ENCODE results near the gene SNED1. TPM values are rescaled to one million over a fixed set of nuclear protein-coding genes. Genes with fewer than 3 reads are reported as not detected.

The SNED1 gene
- total RNA-seq, 1 donor from 2014 or later, result 18.5 TPM

- no peak for DNase-seq (ENCODE audit: low read depth)
These were observed 143.6 kb downstream of the SNED1 start for GRCh38 chr2:241142063-241142462.

DNA sequence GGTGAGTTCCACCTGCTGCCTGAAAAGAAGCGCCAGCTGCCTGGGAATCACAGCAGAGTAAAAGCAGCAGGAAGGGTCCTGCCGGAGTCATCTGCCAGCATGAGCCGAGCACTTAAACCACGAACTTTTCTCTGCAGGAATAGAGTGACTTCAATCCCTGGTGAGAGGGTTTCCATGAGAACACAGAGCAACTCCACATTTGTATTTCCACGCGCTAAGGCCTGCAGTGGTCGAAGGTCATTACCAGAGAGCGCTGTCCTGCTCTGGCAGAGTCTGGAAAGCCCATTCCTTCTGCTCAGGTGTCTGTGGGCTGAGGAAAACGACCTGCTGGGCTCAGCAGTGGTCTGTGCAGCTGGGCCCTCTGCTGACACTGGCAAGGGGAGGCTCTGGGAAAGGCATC is 144.2 kb downstream of the SNED1 start:
- DNase-seq (ENCODE audit: low read depth), result no peak

Other genes starting within 250 kb of the SNED1 start
- gene KIF1A, start 178.4 kb upstream of the SNED1 start, total RNA-seq, result 0.05 and 0.16 TPM in 2 replicates
- not detected in 2 replicates for gene AGXT, start 129.8 kb upstream of the SNED1 start, total RNA-seq
- not detected in 2 replicates for gene MAB21L4, start 102.5 kb upstream of the SNED1 start, total RNA-seq
- 0.05 TPM in 1 of 2 replicates, not detected in the other for gene CROCC2, start 92.3 kb upstream of the SNED1 start, total RNA-seq
- 24.2 and 28.0 TPM in 2 replicates for gene MTERF4, start 103.7 kb downstream of the SNED1 start, total RNA-seq
- gene PASK, start 150.9 kb downstream of the SNED1 start, total RNA-seq, result 0.45 and 1.9 TPM in 2 replicates
- 86.1 and 94.3 TPM in 2 replicates for gene PPP1R7, start 151.8 kb downstream of the SNED1 start, total RNA-seq
- gene ANO7, start 190.1 kb downstream of the SNED1 start, total RNA-seq, result 0.45 TPM in 1 of 2 replicates, not detected in the other

All from myocyte (in vitro differentiated cells).